Neuron (in vitro differentiated cells): ENCODE results near the gene TTC22.

ENCODE experiments used
- H2AFZ ChIP-seq: one replicate; pipeline ENCODE4 v1.6.1; 2013; ENCODE audit warnings: low read depth, mild to moderate bottlenecking, inconsistent platforms, low read length, moderate library complexity
- H3K27me3 ChIP-seq: one replicate; pipeline ENCODE4 v1.6.1; 2013; ENCODE audit warnings: low read length; ENCODE audit not compliant: insufficient read depth
- H3K36me3 ChIP-seq: one replicate; pipeline ENCODE4 v1.6.1; 2013; ENCODE audit warnings: low read length; ENCODE audit not compliant: insufficient read depth
- H3K4me1 ChIP-seq: one replicate; pipeline ENCODE4 v1.6.1; 2013; ENCODE audit warnings: low read length; ENCODE audit not compliant: insufficient read depth
- H3K4me3 ChIP-seq: 2 replicates; pipeline ENCODE4 v1.5.1; 2013; ENCODE audit warnings: mild to moderate bottlenecking, low read length, moderate library complexity
- H3K9me3 ChIP-seq: one replicate; pipeline ENCODE4 v1.6.1; 2013; ENCODE audit warnings: low read length

The TTC22 gene

DNA sequence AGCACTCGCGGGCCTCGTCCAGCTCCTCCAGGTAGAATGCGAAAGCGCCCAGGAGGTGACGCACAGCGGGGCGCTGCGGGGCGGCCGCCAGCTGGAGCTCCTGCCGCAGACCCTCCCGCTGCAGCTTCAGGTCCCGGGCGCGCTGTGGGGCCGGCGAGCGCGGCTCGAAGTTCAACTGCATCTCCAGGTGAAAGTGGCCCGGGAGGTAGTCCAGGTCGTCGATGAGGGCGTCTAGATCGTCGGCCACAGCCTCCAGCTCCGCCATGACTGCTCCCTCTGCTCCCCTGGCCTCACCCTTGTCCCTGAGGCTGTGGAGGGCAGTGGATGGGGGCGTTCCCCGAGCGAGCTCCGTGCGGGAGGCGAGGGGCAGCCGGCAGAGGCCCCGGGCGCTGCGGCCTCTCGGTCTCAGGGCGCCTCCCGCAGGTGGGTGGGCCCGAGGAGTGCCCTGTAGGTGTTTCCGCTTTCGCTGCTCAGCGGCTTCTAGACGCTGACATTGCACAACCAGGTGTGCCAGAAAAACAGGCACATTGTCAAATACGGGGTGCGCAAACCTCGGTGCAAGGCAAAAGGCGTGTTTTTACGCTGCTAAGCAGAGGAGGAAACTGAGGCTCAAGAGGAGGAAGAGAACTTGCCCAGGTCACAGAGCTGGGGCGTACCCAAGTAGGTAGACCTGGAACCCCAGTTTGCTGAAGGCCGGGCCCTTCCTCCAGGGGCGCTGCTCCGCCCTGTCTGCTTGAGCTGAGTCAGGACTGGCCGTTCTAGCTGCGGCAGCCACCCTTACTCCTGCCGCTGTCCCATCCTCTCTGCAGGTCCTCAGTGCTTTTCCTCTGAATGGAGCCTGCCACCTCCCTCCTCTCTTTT lies at the start of gene TTC22:
Gene TTC22, minus strand, starts transcription at position 425 of the 861 bp plus-strand sequence. Its CDS starts 160 bp downstream, at position 265.
- Histone ChIP-seq H3K36me3 (no peaks in the 10 kb centered on the region), H3K27me3 (peaks cover 32% of the 10 kb centered on the region), H2AFZ (no peak within 1 kb of the TSS), H3K4me1 (no peaks in the 10 kb centered on the region), H3K4me3 (no peak within 1 kb of the TSS), H3K9me3 (no peaks in the 10 kb centered on the region)

DNA sequence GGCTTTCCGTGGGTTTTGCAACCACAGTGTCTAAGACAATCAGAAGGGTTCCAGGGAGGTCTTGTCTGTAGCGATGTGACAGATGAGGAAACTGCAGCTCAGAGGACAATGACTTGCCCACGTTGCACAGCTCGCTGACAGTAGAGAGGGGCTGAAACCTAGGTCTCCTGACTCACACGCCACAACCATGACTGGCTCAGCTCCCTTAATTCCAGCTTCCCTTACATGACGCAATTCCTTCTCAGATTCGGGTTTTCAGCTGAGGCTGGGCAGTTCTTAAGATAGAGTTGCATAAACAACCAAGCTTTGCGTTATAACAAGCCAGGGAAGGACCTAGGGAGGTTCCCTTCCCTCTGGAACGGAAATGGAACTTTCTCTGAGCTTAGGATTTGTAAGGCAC lies 49.6 kb upstream of the TTC22 start:
- H3K36me3 ChIP-seq = peaks cover 91% of the 10 kb centered on the region
- H3K9me3 ChIP-seq = no peaks in the 10 kb centered on the region
- no peak overlapping the region for H2AFZ ChIP-seq
- H3K4me1 ChIP-seq = no peaks in the 10 kb centered on the region
- no peak overlapping the region for H3K4me3 ChIP-seq
- H3K27me3 ChIP-seq = no peaks in the 10 kb centered on the region

DNA sequence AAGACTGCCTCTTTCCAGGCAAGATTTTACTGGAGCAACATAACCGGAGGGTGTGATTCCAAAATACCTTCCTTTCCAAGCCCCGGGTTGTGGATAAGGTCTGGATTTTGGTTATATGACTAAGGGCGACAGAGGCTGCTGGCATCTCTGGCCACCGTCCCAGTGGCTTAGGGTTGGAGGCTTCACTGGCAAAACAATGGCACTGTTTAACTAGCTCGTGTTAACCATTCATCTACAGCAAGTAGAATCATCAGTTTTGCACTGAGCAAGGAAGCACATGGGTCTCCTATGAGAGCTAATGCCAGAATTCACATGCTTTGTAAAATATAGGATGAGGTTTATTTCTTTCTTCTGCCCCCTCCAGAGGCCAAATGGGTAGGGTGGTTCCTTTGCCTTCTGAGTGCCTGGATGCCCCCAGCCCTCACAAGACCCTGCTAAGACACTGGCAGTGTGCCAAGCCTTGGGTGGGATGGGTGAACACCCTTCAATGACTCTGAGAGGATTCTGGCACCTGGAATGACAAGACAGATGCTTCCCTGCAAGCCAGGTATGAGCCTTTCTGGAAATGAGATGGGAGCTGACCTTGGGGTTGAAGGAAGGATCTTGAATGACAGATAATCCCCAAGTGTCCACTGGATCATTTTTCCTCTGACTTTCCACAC lies 49.1 kb upstream of the TTC22 start:
- Histone ChIP-seq H3K36me3 (peaks cover 87% of the 10 kb centered on the region), H3K27me3 (no peaks in the 10 kb centered on the region), H3K4me1 (no peaks in the 10 kb centered on the region), H3K9me3 (no peaks in the 10 kb centered on the region), H2AFZ (no peak overlapping the region), H3K4me3 (no peak overlapping the region)

DNA sequence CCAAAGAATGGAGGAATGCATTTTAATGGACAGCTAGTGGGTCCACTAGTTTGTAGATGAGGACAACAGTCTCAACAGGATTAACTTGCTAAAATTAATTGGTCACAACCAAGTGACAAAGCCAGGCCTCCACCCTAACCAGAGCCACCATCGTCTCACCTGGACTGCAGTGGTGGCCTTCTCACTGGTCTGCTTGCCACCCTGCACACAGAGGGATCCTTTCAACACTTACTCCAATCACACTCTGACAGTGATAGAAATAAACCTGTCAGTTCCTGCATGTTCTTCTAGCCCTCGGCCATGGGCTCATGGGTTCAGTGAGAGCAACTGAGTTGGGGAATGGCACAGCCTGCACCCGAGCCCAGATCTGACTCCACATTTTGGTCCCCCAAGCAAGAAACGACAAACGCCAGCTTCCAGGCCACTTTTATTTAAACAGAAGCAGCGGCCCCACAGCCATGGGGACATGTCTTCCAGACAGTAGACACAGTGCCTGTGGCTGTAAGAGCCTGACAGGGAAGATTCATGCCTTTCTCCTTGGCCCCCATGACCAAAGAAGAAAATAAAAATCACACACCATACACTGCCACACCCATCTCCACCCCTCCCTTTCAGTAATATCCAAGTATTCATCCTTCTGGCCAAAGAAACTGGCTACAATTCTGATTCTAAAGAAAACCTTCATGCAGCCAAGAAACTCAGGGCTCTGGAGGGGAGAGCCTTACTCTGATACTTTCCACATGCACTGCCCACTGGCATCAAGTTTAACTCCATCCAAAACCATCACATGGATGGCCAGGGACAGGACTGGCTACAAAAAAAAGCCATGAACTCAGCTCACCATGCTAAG lies 48.3 kb upstream of the TTC22 start:
- Histone ChIP-seq H3K9me3 (no peaks in the 10 kb centered on the region), H2AFZ (no peak overlapping the region), H3K36me3 (peaks cover 82% of the 10 kb centered on the region), H3K4me1 (no peaks in the 10 kb centered on the region), H3K27me3 (no peaks in the 10 kb centered on the region), H3K4me3 (no peak overlapping the region)

DNA sequence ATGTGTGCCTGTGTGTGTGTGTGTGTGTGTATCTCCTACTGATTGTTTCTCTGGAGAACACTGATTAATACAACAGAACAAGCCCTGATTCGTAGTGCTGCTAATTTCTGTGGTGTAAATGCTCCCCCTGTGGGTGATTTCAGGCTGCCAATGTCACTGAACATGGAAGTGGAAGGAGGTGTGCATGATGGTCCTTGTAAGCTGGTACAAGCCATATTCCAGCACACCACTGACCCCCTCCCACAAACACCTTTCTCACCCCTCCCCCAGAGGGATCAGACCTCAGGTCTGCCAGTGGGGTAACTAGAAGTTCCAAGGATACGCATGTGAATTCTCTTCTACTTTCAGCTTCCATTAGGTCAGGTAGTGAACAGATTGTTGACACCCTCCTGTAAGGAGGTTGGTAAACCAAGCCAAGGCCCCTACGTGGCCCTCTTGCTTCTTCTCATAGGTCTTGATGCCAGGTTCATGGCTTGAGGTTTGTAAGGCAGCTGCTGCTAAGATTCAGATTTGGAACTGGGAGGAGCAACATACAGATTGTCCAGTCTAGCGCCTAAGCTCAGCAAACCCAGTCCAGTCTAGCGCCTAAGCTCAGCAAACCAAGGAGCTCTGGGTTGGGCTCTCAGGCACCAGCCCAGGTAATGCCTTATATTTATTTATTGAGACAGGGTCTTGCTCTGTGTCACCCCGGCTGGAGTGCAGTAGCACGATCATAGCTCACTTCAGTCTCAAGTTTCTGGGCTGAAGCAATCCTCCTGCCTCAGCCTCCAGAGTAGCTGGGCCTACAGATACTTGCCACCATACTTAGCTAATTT lies 47.2 kb upstream of the TTC22 start:
- no peak overlapping the region for H2AFZ ChIP-seq
- no peak overlapping the region for H3K4me3 ChIP-seq
- no peaks in the 10 kb centered on the region for H3K9me3 ChIP-seq
- no peaks in the 10 kb centered on the region for H3K27me3 ChIP-seq
- peaks cover 71% of the 10 kb centered on the region for H3K36me3 ChIP-seq
- H3K4me1 ChIP-seq = no peaks in the 10 kb centered on the region

DNA sequence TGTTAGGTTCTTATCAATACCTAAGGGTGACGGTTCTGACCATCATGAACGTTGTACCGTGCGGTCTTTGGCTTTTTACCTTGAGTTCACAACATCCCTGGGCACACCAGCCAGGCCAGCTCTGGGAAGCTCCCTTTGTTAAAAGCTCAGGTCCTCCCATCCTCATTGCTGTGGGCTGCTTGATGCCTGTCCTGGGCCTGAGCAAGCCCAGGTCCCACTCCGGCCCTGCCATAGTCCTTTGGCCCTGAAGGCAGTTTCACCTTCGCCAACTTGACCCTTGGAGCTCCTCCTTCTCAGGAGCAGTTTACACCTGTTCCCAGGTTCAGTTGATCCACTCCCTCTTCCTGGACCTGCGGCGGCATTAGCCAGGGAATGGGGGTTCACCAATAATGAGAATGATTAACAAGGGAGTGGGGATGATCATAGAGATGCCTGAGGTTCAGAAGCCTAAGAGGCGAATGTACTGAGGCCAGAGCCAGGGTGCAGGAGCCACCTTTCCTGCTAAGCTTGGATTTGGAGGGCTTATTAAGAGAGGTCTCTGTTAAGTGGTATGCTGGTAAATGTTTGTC lies 45.7 kb upstream of the TTC22 start:
- Histone ChIP-seq H3K4me1 (no peaks in the 10 kb centered on the region), H3K9me3 (no peaks in the 10 kb centered on the region), H3K27me3 (no peaks in the 10 kb centered on the region), H2AFZ (no peak overlapping the region), H3K4me3 (no peak overlapping the region), H3K36me3 (peaks cover 58% of the 10 kb centered on the region)

DNA sequence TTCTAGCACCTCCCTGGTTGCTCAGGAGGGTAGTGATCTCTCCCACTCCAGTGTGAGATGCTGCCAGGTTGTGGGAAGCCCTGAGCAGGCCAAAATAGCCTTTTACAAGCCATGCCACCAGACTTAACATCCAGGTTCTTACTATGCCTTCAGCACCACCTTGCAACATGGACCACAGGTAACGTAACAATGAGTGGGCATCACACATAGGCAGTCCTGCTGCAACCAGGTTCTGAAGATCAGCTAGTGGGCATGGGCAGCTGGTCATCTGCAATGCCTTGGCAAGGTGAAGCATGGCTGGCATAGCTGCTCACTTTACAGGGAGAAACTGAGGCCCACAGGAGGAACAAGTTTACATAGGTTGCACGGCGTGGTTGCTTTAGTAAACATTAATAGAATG lies 45.2 kb upstream of the TTC22 start:
- peaks cover 53% of the 10 kb centered on the region for H3K36me3 ChIP-seq
- no peak overlapping the region for H2AFZ ChIP-seq
- H3K4me1 ChIP-seq = no peaks in the 10 kb centered on the region
- H3K4me3 ChIP-seq = no peak overlapping the region
- H3K27me3 ChIP-seq = no peaks in the 10 kb centered on the region
- no peaks in the 10 kb centered on the region for H3K9me3 ChIP-seq

DNA sequence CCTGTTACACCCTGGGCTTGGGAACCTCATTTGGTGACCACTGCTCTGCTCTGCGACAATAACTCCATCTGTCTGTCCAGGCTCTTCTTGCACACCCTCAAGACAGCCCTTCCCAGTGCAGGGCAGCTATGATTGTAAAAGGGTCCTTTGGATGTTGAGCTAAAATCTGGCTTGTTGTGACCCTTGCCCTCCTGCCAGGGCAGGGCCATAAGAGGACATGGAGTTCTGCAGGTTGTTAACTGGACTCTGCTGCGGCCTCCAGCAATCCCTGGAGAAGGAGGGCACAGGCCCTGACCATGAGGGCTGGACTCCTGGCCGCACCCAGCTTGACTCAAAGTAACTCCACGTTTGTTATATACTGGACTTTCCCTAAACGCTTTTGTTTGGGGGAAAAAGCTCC lies 44.6 kb upstream of the TTC22 start:
- H3K9me3 ChIP-seq = no peaks in the 10 kb centered on the region
- no peak overlapping the region for H2AFZ ChIP-seq
- no peaks in the 10 kb centered on the region for H3K4me1 ChIP-seq
- no peaks in the 10 kb centered on the region for H3K27me3 ChIP-seq
- H3K36me3 ChIP-seq = peaks cover 47% of the 10 kb centered on the region
- no peak overlapping the region for H3K4me3 ChIP-seq

DNA sequence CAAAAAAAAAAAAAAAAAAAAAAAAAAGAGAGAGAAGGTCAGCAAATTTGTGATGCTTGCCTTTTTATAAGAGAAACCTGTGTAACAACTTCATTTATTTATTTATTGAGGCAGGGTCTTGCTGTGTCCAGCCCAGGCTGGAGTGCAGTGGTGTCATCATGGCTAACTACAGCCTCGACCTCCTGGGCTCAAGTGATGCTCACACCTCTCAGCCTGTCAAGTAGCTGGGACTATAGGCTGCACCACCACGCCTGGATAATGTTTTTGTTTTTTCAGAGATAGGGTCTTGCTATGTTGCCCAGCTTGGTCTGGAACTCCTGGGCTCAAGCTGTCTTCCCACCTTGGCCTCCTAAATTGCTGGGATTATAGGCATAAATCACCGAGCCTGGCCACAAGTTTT lies 43.4 kb upstream of the TTC22 start:
- Histone ChIP-seq H2AFZ (no peak overlapping the region), H3K4me3 (no peak overlapping the region), H3K27me3 (no peaks in the 10 kb centered on the region), H3K36me3 (peaks cover 35% of the 10 kb centered on the region), H3K9me3 (no peaks in the 10 kb centered on the region), H3K4me1 (no peaks in the 10 kb centered on the region)

DNA sequence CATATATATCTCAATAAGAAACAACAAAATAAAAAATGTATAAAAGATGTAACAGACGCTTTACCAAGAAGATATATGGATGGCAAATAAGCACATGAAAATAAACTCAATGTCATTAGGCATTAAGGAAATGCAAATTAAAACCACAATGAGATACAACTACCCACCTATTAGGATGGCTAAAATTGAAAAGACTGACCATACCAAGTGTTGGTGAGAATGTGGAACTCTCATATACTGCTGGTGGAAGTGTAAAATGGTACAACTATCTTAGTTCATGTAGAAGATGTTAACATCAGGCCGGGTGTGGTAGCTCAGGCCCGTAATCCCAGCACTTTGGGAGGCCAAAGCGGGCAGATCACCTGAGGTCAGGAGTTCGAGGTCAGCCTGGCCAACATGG lies 42.3 kb upstream of the TTC22 start:
- Histone ChIP-seq H3K4me3 (no peak overlapping the region), H2AFZ (no peak overlapping the region), H3K36me3 (peaks cover 24% of the 10 kb centered on the region), H3K27me3 (no peaks in the 10 kb centered on the region), H3K9me3 (no peaks in the 10 kb centered on the region), H3K4me1 (no peaks in the 10 kb centered on the region)

DNA sequence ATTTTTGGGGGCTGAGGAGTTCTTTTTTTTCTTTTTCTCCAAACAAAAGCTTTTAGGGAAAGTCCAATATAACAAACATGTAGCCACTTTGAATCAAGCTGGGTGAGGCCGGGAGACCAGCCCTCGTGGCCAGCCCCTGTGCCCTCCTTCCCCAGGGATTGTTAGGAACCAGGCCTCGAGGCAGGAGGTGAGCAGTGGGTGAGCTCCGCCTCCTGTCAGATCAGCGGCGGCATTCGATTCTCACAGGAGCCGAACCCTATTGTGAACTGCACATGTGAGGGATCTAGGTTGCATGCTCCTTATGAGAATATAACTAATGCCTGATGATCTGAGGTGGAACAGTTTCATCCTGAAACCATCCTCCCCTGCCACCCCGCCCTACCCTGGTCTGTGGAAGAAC lies 41.8 kb upstream of the TTC22 start:
- Histone ChIP-seq H3K27me3 (no peaks in the 10 kb centered on the region), H3K36me3 (peaks cover 19% of the 10 kb centered on the region), H2AFZ (no peak overlapping the region), H3K4me1 (no peaks in the 10 kb centered on the region), H3K4me3 (no peak overlapping the region), H3K9me3 (no peaks in the 10 kb centered on the region)

DNA sequence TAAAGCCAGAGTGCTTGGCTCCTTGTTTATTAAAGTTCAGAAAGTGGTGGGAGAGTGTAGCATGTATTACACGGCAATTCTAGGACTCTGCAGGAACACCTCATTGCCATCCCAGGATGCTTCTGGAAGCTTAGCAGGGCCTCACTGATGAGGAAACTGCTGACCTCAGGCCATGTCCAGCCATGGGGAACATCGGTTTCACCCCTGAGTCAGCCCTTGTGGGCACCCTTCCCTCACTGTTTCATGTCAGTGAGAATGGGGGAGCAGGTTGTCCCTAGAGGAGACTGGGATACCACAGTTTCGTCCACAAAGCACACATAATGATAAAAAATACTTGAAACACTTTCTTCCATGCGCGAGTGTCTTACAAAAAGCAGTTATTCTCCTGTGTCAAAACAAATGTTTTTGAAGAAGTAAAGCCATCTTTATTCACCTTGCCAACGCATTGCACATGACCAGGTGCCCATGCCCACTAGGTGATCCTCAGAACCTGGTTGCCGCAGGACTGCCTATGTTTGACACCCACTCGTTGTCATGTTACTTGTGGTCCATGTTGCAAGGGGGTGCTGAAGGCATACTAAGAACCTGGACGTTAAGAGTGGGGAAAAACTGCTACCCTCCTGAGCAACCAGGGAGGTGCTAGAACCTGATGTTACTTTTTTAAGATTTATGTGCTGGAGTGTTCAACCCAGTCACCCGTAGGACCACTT lies 41.2 kb upstream of the TTC22 start:
- Histone ChIP-seq H3K36me3 (peaks cover 13% of the 10 kb centered on the region), H2AFZ (no peak overlapping the region), H3K9me3 (no peaks in the 10 kb centered on the region), H3K4me1 (no peaks in the 10 kb centered on the region), H3K27me3 (no peaks in the 10 kb centered on the region), H3K4me3 (no peak overlapping the region)
